GM19455 (cell line): ENCODE measurements around the gene BCL2.

Experiments used
- ATAC-seq: cut with Tn5 transposase; IDR thresholded peaks from one replicate; pipeline ENCODE4 v1.9.1; 2021; ENCODE audit not compliant: unreplicated experiment

Gene BCL2

GRCh38 chr18:63161761-63162195 is 157.8 kb downstream of the BCL2 start:
- ATAC-seq, result peak; percentile 52

DNA sequence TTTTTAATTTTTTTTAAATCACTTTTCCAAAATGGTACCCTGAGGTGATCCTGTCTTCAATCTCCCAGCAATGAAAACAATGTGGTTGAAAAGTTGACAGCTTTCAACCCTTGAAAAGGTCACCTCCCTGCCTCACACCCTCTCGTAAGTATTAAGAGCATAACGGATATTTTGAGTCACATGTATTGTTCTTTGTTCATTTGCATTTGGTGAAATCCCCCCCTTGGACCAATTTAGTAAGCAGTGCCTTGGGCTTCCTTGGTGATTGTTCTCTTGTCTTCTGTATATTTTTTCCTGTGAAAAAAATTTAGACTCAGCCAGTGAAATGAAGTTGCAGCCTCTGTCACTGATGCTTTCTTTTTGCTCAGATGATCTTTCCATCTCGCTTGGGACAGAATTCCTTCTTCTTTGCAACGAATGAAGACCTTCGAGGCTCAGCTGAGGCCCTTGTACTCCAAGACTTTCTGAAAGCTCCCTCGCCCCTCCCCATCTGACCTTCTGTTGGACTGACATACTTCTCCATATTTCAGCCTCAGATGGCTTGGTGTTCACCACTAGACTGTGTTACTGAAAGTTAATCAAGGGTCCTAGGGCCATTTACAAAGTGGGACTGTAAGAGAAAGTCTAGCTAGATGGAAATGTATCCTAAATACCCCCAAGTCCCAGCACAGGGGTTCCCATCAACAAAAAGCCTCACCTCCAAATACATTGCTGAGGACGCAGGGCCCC is 158.4 kb downstream of the BCL2 start:
- peak; percentile 28 for ATAC-seq

GRCh38 chr18:63160172-63160995 is 159.2 kb downstream of the BCL2 start:
- no peak for ATAC-seq

- peak; percentile 10 for ATAC-seq
Observed at GRCh38 chr18:63159590-63159989, 160.0 kb downstream of the BCL2 start.

DNA sequence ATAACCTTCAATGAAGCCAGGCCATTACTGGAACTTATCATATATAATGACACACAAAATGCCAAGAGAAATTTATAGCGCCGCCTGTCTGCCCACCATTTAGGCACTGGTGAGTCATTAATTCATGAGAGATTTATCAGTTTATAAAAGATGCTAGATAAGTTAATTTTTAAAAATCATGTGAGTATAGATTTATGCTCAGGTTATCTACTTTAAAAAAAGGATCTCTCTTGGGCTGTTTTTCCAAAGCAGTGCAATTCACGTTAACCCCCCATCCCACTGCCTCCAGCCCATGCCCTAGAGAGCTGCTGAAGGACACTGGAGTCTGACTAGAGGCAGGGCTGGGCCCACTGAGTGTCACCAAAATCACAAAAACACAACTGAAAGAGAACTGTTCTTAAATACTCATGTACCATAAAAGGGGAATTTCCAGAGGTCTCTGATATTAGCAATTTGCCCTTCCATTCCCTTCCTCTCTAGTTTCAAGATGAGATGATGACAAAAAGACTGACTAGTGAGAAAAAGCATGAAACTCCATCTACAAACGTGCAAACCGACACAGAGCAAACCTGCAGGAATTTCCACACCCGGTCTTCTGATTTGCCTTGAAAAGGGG is 160.8 kb downstream of the BCL2 start:
- ATAC-seq, result no peak

DNA sequence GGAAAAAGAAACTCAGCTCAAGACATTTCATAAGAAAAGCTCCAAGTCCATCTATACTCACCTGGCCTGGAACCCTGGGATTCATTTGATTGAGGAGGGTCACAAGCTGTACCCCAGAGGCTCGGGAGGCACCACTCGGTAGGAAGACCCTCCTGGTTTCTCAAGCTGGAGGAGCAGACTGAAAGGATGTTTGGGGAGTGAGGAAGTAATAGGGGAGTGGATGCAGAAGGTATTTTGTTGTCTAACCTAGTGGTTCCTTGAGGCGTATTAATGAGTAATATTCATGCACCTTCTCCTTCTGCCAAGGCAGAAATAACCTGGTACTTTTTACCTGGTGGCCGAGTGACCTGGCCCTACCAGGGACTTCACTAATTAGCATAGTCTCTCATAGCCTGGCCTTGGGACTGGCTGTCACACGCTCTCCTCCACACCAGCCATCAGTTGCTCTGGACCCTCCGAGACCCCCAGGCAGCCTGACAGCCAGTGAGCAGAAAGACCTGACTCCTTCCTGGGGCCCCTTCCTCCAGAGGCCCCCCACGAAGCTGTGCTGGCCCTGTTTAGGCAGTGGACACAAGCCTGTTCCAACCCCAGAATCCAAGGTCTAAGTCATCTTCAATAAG is 161.4 kb downstream of the BCL2 start:
- ATAC-seq, result no peak

- ATAC-seq, result no peak
Observed at GRCh38 chr18:63157293-63158011, 162.1 kb downstream of the BCL2 start.

DNA sequence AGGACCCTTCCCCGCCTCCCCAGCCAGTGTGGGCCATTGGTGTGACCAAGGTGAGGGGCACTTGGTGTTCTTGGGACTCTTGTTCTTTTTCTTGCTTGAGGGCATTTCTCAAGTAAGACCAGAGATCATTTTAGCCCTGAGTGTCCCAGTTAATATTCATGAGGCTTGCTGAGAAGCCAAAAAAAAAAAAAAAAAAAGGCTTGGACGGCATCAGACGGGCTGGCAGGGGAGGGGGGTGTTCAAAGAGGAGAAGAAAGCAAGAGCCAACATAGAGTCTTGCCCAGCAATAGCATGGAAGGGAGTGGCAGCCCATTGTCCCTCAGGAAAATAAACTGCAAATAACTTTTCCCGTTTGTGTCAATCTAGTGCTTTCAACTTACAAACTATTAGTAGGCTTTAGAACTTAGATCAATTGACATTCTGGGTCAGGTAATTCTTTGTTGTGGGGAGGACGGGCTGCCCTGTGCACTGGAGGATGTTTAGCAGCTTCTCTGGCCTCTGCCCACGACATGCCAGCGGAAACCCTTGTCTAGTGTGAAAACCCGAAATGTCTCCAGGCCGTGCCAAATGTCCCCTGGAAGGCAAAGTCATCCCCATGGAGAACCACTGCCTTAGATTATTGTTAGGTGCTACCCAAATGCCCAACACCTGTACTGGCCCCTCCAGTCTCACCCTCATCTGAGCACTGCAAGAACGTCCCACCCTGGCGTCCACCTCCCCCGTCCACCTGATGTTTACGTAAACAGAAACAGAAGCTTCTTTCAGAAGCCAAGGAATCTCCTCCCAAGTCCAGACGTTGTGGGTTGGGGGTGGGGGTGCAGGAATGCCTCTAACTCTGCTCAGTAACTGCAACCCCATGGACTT is 163.4 kb downstream of the BCL2 start:
- no peak for ATAC-seq

GRCh38 chr18:63155169-63155852 is 164.3 kb downstream of the BCL2 start:
- ATAC-seq, result peak; percentile 37

- no peak for ATAC-seq
Observed at GRCh38 chr18:63154350-63155152, 165.0 kb downstream of the BCL2 start.

- peak; percentile 25 for ATAC-seq
Observed at GRCh38 chr18:63152791-63153190, 166.8 kb downstream of the BCL2 start.

GRCh38 chr18:63152096-63152495 is 167.5 kb downstream of the BCL2 start:
- no peak for ATAC-seq

DNA sequence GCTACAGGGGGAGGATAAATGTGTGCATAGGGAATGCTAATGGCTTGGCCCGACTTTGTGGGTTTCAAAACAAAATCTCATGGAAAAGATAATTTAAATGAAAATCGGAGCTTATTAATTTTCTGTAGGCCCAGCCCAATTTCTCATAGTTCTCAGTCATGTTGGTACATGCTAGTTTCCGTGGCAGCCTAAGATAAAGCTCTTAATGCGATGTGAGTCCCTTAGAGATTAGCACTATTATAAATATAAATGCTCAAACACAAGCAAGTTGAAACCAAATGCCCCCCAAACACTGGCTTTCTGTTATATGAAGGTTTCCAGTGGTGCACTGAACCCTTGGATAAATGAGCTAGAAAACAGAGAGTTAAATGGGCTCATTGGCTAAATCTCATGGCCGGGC is 168.0 kb downstream of the BCL2 start:
- no peak for ATAC-seq

DNA sequence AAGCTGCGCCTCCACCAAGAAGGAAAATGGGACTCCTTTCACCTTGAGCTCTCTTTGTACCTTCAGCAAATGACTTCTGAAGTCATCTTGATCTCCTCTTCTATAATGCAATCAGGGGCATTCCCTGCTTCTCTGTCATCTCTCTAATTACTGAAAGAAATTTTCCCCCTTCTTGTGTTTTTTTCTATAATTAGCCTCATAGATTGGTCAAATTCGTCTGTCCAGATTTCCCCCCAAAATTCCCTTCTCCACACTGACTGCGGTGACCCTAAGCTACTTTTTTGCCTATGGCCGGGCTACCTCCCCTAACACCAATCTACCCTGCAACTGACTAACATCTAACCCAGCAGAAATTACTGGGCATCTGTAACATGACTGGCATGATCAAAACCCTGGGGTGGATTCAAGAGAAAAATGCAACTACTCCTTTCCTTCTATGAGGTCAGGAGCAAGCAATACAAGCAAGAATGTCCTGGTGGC is 168.6 kb downstream of the BCL2 start:
- no peak for ATAC-seq

DNA sequence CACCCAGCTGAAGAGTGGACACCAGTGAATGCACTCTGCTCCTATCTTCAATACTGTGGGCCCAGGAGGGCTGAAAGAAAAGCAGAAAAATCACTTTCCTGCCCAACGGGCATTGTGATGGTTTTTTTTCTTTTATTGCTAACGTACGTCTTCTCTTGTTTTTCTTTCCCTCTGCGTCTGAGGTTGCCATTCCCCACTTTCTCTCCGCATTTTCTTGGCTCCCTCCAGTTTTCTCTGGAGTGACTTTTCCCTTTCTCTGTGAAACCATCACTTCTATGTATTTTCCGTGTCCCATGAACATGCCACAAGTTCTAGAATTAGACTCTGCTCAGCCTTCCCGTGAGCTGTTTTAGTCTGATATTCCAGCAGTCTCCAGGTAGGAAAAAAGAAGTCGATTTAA is 169.2 kb downstream of the BCL2 start:
- no peak for ATAC-seq

GRCh38 chr18:63149302-63149587 is 170.3 kb downstream of the BCL2 start:
- ATAC-seq, result no peak

DNA sequence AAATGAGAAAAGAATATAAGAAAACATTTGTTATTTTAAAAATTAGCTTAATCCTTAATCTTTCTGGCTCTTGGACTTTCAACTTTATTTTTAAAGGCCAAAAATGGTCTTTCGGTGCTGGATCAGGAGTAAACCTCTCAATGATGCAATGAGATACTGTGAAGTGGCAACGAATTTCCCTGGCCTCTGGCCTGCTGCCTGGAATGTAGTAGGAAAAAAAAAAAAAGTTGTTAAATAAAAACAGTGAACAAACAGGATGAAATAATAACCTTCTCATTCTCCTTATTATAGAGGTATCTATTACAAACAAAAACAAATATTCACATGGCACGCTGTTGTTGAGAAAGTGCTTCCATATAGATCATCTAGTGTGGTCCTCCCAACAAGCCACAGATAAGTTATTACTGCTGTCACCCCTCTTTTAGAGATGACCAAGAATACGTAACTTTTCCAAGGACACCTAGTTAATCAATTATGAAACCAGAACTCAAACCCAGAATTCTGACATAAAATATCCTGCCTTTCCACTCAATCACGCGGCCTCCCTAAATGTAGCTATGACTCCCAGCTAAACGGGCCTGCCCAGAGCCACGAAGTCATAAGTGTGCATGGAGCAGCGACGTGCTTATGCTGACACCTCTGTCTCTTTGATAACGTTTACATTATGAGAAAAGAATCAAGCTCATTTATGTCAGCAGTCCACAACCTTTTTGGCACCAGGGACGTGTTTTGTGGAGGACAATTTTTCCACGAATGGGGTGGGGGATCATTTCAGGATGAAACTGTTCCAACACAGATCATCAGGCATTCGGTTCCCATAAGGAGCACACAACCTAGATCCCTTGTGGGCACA is 170.9 kb downstream of the BCL2 start:
- ATAC-seq, result no peak

- ATAC-seq, result no peak
Observed at GRCh38 chr18:63147973-63148372, 171.6 kb downstream of the BCL2 start.
